GM12891 (cell line): ENCODE measurements around the gene RUFY2.

Experiments
- DNase-seq: peaks from one replicate; pipeline ENCODE4 v3.0.0; 2011; ENCODE audit warnings: low spot score; ENCODE audit not compliant: insufficient read length
- FAIRE-seq: peaks from 2 replicates; lab custom pipeline; 2011; peaks lifted over from hg19 to GRCh38; lab: Jason Lieb, UNC
- PAX5 ChIP-seq: IDR thresholded peaks from 2 replicates; pipeline ENCODE4 v1.6.1; 2011; ENCODE audit warnings: low read length, moderate library complexity, mild to moderate bottlenecking; ENCODE audit not compliant: insufficient read depth, severe bottlenecking
- POLR2A ChIP-seq: IDR thresholded peaks from 2 replicates; pipeline ENCODE4 v1.6.1; 2011; ENCODE audit warnings: low read depth, low read length, control low read depth
- POLR2AphosphoS5 ChIP-seq: IDR thresholded peaks from 2 replicates; pipeline ENCODE4 v1.6.1; 2011; ENCODE audit warnings: low read depth, low read length, control low read depth
- POU2F2 ChIP-seq: IDR thresholded peaks from 2 replicates; pipeline ENCODE4 v1.6.1; 2011; ENCODE audit warnings: low read depth, mild to moderate bottlenecking, control low read depth, low read length, moderate library complexity
- SPI1 ChIP-seq: IDR thresholded peaks from 2 replicates; pipeline ENCODE4 v1.6.1; 2011; ENCODE audit warnings: low read depth, low read length, control low read depth
- TAF1 ChIP-seq: IDR thresholded peaks from 2 replicates; pipeline ENCODE4 v1.6.1; 2011; ENCODE audit warnings: low read depth, low read length, control low read depth

RUFY2 gene

GRCh38 chr10:68366600-68366999 lies 40.5 kb downstream of the RUFY2 start:
- no peak for DNase-seq
- TF ChIP-seq SPI1 (no peak), PAX5 (no peak), POU2F2 (no peak), POLR2AphosphoS5 (no peak), TAF1 (no peak)
- FAIRE-seq: no peak

GRCh38 chr10:68365611-68366010 lies 41.5 kb downstream of the RUFY2 start:
- no peak for TF ChIP-seq POLR2A
- no peak for TF ChIP-seq SPI1
- TF ChIP-seq POLR2AphosphoS5: no peak
- TF ChIP-seq PAX5: no peak
- TF ChIP-seq POU2F2: no peak
- TF ChIP-seq TAF1: no peak
- no peak for DNase-seq
- FAIRE-seq: no peak

- TF ChIP-seq TAF1: no peak
- no peak for TF ChIP-seq POU2F2
- TF ChIP-seq POLR2AphosphoS5: no peak
- no peak for TF ChIP-seq PAX5
- TF ChIP-seq POLR2A: no peak
- TF ChIP-seq SPI1: no peak
- no peak for DNase-seq
- no peak for FAIRE-seq
Observed at GRCh38 chr10:68364101-68364886, 42.8 kb downstream of the RUFY2 start.

- DNase-seq (no peak), FAIRE-seq (peak; percentile 66)
- TF ChIP-seq POU2F2: no peak
- TF ChIP-seq SPI1: peak; percentile 69
Observed at GRCh38 chr10:68362590-68362989, 44.5 kb downstream of the RUFY2 start.

GRCh38 chr10:68359189-68359588 lies 47.9 kb downstream of the RUFY2 start:
- no peak for DNase-seq
- TF ChIP-seq PAX5: no peak
- TF ChIP-seq SPI1: no peak
- no peak for TF ChIP-seq POLR2AphosphoS5
- TF ChIP-seq POLR2A: no peak
- TF ChIP-seq TAF1: no peak
- TF ChIP-seq POU2F2: no peak
- no peak for FAIRE-seq

- FAIRE-seq: no peak
- TF ChIP-seq TAF1 (no peak), PAX5 (no peak)
- DNase-seq: no peak
Observed at GRCh38 chr10:68353537-68353936, 53.5 kb downstream of the RUFY2 start.

GRCh38 chr10:68348265-68348741 lies 58.8 kb downstream of the RUFY2 start:
- DNase-seq (peak; percentile 17), FAIRE-seq (no peak)
- no peak for TF ChIP-seq POU2F2
- TF ChIP-seq SPI1: no peak
- no peak for TF ChIP-seq POLR2A
- no peak for TF ChIP-seq POLR2AphosphoS5
- no peak for TF ChIP-seq PAX5
- no peak for TF ChIP-seq TAF1

- no peak for FAIRE-seq
- DNase-seq: no peak
- TF ChIP-seq SPI1 (no peak), POLR2AphosphoS5 (0 out of 2 replicates have a peak, but pooled peaks have one; percentile 33)
Observed at GRCh38 chr10:68346774-68347173, 60.3 kb downstream of the RUFY2 start.

GRCh38 chr10:68345621-68346020 lies 61.5 kb downstream of the RUFY2 start:
- DNase-seq (no peak), FAIRE-seq (no peak)
- TF ChIP-seq SPI1 (no peak), PAX5 (no peak), POLR2AphosphoS5 (no peak), TAF1 (no peak), POU2F2 (no peak), POLR2A (0 out of 2 replicates have a peak, but pooled peaks have one; percentile 21)

- DNase-seq (no peak), FAIRE-seq (no peak)
- TF ChIP-seq PAX5 (no peak), SPI1 (no peak), POLR2AphosphoS5 (no peak), TAF1 (no peak), POU2F2 (no peak), POLR2A (no peak)
Observed at GRCh38 chr10:68342909-68343516, 64.1 kb downstream of the RUFY2 start.
